ENCODE data around the gene PDZD2. TPM values are rescaled to one million over a fixed set of nuclear protein-coding genes. Genes with fewer than 3 reads are reported as not detected.

PDZD2 gene
- total RNA-seq, 2 experiments from 2014 or later, result 0.05 to 0.25 TPM

DNA sequence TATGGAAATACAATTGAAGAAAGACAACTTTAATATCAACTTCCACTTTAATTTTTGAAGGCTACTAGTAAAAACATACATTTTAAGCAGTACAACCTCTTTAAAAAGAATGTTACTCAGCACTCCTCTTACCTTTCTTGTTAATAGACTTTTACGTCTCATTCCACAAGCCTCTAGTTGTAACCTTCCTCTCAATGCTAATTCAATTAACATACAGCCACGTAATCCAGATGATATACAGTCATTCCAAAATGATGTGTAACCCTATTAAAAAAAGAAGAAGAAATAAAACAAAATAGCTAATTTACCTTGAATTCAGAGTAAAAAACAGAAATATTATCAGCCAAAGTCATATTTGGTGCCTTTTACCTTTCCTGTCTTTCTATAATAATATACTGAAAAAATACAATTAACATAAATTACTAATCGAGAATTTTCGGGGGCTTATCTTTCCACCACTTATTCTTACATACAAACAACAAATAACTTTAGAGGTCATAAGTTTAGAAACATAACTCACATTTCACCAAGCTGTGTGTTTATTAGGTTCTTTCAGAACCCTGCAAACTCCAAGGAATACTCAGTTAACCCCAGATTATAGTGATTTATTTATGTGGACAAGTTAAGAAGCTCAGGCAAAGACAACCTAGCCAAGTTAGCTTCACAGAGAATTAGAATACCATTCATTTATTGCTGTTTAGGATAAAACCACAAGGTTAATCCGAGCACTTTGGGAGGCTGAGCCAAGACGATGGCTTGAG lies 504.9 kb downstream of the PDZD2 start:
- Mint-ChIP-seq H3K9me3 (no peaks in the 10 kb centered on the region), H3K27me3 (ENCODE audit: low read depth) (no peaks in the 10 kb centered on the region), H3K4me1 (ENCODE audit: low read depth) (peaks cover 34% of the 10 kb centered on the region), H3K27ac (no peak overlapping the region), H3K36me3 (ENCODE audit: low read depth) (peaks cover 23% of the 10 kb centered on the region), H3K4me3 (no peak overlapping the region)
- no peak for DNase-seq
- intact Hi-C loops (cut with micrococcal nuclease), result no loop called here
- CTCF ChIA-PET, result interaction anchor here (0.6 kb wide), 2 partner anchors 11 to 71 kb away, joined by 3 read pairs; no protein-coding TSS in a partner anchor

DNA sequence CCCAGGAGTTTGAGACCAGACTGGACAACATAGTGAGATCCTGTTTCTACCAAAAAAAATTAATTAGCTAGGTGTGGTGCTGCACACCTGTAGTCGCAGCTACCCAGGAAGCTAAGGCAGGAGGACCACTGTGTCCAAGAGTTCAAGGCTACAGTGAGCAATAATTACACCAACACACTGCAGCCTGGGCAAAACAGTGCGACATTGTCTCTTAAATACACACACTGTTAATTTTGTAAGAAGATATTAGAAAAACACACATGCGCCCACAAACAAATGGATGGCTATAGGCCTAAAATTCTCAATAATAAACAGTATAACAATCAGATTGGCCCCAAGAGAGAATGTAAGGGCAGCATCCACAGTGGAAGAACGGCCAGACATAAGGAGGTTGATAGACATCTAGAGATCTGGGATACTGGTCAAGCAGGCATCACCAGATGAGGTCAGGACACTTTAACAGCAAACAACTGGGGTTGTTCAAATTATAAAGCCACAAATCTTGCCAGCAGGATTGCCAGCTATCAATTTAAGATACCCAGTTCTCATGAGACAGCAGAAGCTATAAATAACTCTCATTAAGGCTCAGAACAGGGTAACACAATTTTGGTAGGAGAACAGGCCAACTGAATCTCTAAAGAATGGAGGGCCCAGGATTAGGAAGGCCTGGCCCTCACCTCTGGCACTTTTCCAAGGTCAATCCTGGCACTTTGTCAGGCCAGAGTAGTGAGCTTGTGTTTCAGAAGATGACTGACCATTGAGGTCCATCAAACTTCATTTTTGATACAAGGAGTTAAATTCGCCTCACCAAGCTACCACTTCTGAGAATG lies 505.7 kb downstream of the PDZD2 start:
- H3K4me1 Mint-ChIP-seq (ENCODE audit: low read depth), result peaks cover 33% of the 10 kb centered on the region
- intact Hi-C loops (cut with micrococcal nuclease), result no loop called here
- CTCF ChIA-PET, result interaction anchor here (0.6 kb wide), 1 partner anchor 10 kb away, joined by 3 read pairs; no protein-coding TSS in a partner anchor
- H3K9me3 Mint-ChIP-seq, result no peaks in the 10 kb centered on the region
- peaks cover 24% of the 10 kb centered on the region for H3K36me3 Mint-ChIP-seq (ENCODE audit: low read depth)
- DNase-seq, result no peak
- no peak overlapping the region for H3K27ac Mint-ChIP-seq
- no peak overlapping the region for H3K4me3 Mint-ChIP-seq
- no peaks in the 10 kb centered on the region for H3K27me3 Mint-ChIP-seq (ENCODE audit: low read depth)

DNA sequence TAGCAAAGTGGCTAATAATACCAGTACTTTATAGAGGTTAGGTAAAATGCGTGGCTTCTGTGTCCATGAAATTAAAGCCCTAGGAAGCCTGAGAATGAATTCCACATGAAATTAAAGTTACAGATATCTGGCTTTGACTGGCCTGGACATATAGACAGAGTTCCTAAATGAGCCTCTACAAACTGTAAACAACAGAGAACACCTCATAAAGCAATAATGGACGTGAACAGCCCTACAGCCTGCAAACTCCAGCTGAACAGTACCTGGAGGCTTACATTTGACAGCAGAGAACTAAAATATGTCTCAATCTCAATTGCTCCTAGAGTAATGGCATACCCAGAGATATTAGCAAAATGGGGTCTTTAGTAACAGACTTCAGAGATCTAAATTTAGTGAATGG lies 506.4 kb downstream of the PDZD2 start:
- Mint-ChIP-seq H3K27ac (no peak overlapping the region), H3K36me3 (ENCODE audit: low read depth) (peaks cover 20% of the 10 kb centered on the region)

GRCh38 chr5:32147236-32147635 lies 508.3 kb downstream of the PDZD2 start:
- H3K27ac Mint-ChIP-seq, result no peak overlapping the region

More for the DNA sequence above, 506.4 kb downstream of the PDZD2 start:
- DNase-seq, result no peak
- H3K27me3 Mint-ChIP-seq (ENCODE audit: low read depth), result no peaks in the 10 kb centered on the region
- CTCF ChIA-PET, result no interaction called here
- H3K4me1 Mint-ChIP-seq (ENCODE audit: low read depth), result peaks cover 29% of the 10 kb centered on the region
- intact Hi-C loops (cut with micrococcal nuclease), result no loop called here
- no peak overlapping the region for H3K4me3 Mint-ChIP-seq
- H3K9me3 Mint-ChIP-seq, result no peaks in the 10 kb centered on the region

DNA sequence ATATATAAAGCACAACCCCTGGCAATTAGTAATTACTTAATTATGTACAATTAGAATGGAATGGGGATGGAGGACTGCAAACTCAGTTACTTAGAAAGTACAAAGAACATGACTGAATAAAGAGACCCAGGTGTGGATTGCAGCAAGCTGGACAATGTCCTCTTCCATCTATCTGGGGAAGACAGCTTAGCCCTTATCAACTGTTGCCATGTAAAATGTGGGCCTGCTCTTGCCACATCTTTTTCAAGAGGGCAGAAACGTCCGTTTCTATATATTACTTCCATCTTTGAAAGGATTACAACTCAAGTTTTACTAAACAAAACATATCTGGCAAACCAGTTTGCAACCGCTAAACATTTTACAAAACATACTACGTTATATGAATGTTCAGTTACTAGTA lies 509.0 kb downstream of the PDZD2 start:
- CTCF ChIA-PET, result no interaction called here
- intact Hi-C loops (cut with micrococcal nuclease), result no loop called here
- peaks cover 35% of the 10 kb centered on the region for H3K4me1 Mint-ChIP-seq (ENCODE audit: low read depth)
- H3K4me3 Mint-ChIP-seq, result no peak overlapping the region
- H3K9me3 Mint-ChIP-seq, result no peaks in the 10 kb centered on the region
- DNase-seq, result no peak
- H3K27me3 Mint-ChIP-seq (ENCODE audit: low read depth), result no peaks in the 10 kb centered on the region
- no peak overlapping the region for H3K27ac Mint-ChIP-seq
- peaks cover 14% of the 10 kb centered on the region for H3K36me3 Mint-ChIP-seq (ENCODE audit: low read depth)

More at GRCh38 chr5:32147236-32147635, 508.3 kb downstream of the PDZD2 start:
- H3K27me3 Mint-ChIP-seq (ENCODE audit: low read depth), result no peaks in the 10 kb centered on the region
- no peaks in the 10 kb centered on the region for H3K9me3 Mint-ChIP-seq
- CTCF ChIA-PET, result no interaction called here
- no peak overlapping the region for H3K4me3 Mint-ChIP-seq
- peaks cover 35% of the 10 kb centered on the region for H3K4me1 Mint-ChIP-seq (ENCODE audit: low read depth)
- DNase-seq, result no peak
- peaks cover 14% of the 10 kb centered on the region for H3K36me3 Mint-ChIP-seq (ENCODE audit: low read depth)
- intact Hi-C loops (cut with micrococcal nuclease), result no loop called here

DNA sequence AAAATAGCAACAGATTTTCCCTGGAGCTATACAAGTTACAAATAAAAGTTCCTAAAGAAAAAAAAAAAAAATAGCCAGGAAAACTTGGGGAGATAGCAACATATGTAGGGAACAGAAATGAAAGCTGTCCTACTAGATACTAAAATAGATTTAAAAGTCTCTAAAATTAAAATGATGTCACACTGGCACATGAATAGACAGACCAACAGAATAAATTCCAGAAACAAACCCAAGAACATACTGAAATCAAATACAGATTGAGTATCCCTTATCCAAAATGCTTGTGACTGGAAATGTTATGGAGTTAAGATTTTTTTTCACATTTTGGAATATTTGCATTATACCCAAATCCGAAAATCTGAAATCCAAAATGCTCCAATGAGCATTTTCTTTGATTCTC lies 511.4 kb downstream of the PDZD2 start:
- CTCF ChIA-PET, result interaction anchor here (0.6 kb wide), 3 partner anchors 43 to 251 kb away, joined by 3 to 4 read pairs (median 4); no protein-coding TSS in a partner anchor
- Mint-ChIP-seq H3K36me3 (ENCODE audit: low read depth) (peaks cover 14% of the 10 kb centered on the region), H3K27me3 (ENCODE audit: low read depth) (no peaks in the 10 kb centered on the region), H3K4me1 (ENCODE audit: low read depth) (peaks cover 47% of the 10 kb centered on the region), H3K9me3 (no peaks in the 10 kb centered on the region), H3K4me3 (no peak overlapping the region), H3K27ac (no peak overlapping the region)
- intact Hi-C loops (cut with micrococcal nuclease), result no loop called here
- DNase-seq, result no peak

- Mint-ChIP-seq H3K27me3 (ENCODE audit: low read depth) (no peaks in the 10 kb centered on the region), H3K9me3 (no peaks in the 10 kb centered on the region), H3K4me3 (no peak overlapping the region), H3K27ac (no peak overlapping the region), H3K36me3 (ENCODE audit: low read depth) (peaks cover 16% of the 10 kb centered on the region), H3K4me1 (ENCODE audit: low read depth) (peaks cover 47% of the 10 kb centered on the region)
- DNase-seq, result no peak
- CTCF ChIA-PET, result no interaction called here
- intact Hi-C loops (cut with micrococcal nuclease), result no loop called here
Measured at GRCh38 chr5:32151198-32151597, 512.3 kb downstream of the PDZD2 start.

DNA sequence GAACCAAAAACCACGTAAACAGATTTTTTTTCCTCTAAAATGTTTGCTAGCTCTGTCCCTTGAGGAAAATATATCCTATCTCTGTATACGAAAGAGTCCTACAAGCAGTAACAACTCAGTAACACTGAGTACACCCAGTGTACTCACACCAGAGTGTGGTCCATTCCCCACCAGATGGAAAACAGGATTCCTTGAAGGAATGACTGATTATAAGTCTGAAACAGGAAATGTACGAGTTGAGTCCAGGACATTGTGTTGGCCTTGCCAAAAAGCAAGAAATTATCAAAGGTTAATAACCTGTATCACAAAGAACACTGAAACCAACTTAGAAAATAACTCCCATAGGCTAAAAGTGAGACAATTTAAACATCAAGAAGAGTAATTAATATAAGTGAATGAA lies 514.8 kb downstream of the PDZD2 start:
- CTCF ChIA-PET, result no interaction called here
- Mint-ChIP-seq H3K27ac (no peak overlapping the region), H3K9me3 (no peaks in the 10 kb centered on the region), H3K27me3 (ENCODE audit: low read depth) (no peaks in the 10 kb centered on the region), H3K4me1 (ENCODE audit: low read depth) (peaks cover 39% of the 10 kb centered on the region), H3K36me3 (ENCODE audit: low read depth) (peaks cover 20% of the 10 kb centered on the region), H3K4me3 (no peak overlapping the region)
- no peak for DNase-seq
- intact Hi-C loops (cut with micrococcal nuclease), result no loop called here

DNA sequence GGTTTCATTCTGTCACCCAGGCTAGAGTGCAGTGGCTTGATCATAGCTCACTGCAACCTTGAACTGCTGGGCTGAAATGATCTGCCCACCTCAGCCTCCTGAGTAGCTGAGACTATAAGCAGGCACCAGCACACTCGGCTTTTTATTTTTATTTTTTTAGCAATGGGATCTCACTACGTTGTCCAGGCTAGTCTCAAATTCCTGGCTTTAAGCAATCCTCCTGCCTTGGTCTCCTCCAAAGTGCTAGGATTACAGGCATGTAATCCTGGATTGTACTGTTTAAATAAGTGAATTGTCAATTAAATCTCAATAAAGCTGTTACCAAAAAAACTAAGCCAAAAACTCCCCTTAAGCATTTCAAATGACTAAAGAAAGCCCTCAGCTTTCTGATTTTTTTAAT lies 516.3 kb downstream of the PDZD2 start:
- H3K27me3 Mint-ChIP-seq (ENCODE audit: low read depth), result no peaks in the 10 kb centered on the region
- CTCF ChIA-PET, result no interaction called here
- no peak overlapping the region for H3K4me3 Mint-ChIP-seq
- no peak for DNase-seq
- no peak overlapping the region for H3K27ac Mint-ChIP-seq
- no peaks in the 10 kb centered on the region for H3K9me3 Mint-ChIP-seq
- peaks cover 36% of the 10 kb centered on the region for H3K4me1 Mint-ChIP-seq (ENCODE audit: low read depth)
- peaks cover 12% of the 10 kb centered on the region for H3K36me3 Mint-ChIP-seq (ENCODE audit: low read depth)
- intact Hi-C loops (cut with micrococcal nuclease), result no loop called here

DNA sequence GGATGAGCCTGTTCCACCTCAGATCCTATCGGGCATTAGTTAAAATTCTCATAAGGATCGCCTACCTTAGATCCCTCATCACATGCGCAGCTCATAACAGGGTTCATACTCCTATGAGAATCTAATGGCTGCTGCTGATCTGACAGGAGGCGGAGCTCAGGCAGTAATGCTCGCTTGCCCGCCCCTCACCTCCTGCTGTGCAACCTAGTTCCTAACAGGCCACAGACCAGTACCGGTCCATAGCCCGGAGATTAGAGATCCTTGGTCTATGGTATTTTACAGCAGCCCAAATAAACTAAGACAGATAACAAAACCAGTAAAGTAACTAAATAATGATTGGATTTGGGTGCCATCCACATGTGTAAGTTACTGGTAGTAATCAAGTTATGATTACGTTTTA lies 517.7 kb downstream of the PDZD2 start:
- Mint-ChIP-seq H3K36me3 (ENCODE audit: low read depth) (peaks cover 20% of the 10 kb centered on the region), H3K9me3 (no peaks in the 10 kb centered on the region), H3K4me1 (ENCODE audit: low read depth) (peaks cover 44% of the 10 kb centered on the region), H3K27me3 (ENCODE audit: low read depth) (no peaks in the 10 kb centered on the region), H3K27ac (no peak overlapping the region), H3K4me3 (no peak overlapping the region)
- no peak for DNase-seq
- CTCF ChIA-PET, result interaction anchor here (0.6 kb wide), 1 partner anchor 88 kb away, joined by 3 read pairs; no protein-coding TSS in a partner anchor
- intact Hi-C loops (cut with micrococcal nuclease), result no loop called here

DNA sequence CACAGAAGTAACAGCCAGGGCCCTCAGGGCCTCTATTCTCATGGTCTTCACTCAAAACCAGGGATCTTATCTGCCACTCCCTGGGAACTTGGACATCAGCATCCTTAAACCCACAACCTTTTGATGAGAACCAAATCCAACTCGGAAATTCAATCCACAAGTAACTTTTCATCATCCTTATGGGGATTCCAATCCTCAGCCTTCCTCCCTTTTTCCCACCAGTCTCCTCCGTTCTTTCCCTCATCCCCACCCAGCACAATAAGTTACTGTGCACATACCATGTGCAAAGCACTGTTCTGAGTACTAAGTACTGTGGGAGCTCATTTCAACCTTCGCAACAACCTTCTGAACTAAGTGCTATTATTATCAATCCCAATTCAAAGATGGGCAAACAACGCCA lies 518.1 kb downstream of the PDZD2 start:
- intact Hi-C loops (cut with micrococcal nuclease), result no loop called here
- no peak for DNase-seq
- H3K4me1 Mint-ChIP-seq (ENCODE audit: low read depth), result peaks cover 41% of the 10 kb centered on the region
- no peak overlapping the region for H3K4me3 Mint-ChIP-seq
- peaks cover 18% of the 10 kb centered on the region for H3K36me3 Mint-ChIP-seq (ENCODE audit: low read depth)
- CTCF ChIA-PET, result interaction anchor here (0.6 kb wide), 1 partner anchor 87 kb away, joined by 3 read pairs; no protein-coding TSS in a partner anchor
- H3K27me3 Mint-ChIP-seq (ENCODE audit: low read depth), result no peaks in the 10 kb centered on the region
- H3K27ac Mint-ChIP-seq, result no peak overlapping the region
- H3K9me3 Mint-ChIP-seq, result no peaks in the 10 kb centered on the region

DNA sequence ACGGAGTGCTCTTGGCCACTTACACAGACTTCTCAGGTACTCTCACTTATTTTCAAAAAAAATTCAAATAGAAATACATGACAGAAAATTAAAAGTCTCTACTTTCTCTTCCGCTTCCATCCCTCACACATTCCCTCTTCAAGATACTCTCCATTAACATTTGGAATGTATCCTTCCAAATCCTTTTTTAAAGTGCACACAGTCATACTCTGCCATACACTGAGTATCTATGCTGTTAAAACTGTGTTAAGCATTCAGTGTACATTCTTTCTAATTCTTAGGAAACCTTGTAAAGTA lies 519.7 kb downstream of the PDZD2 start:
- no peaks in the 10 kb centered on the region for H3K9me3 Mint-ChIP-seq
- CTCF ChIA-PET, result interaction anchor here (0.6 to 0.7 kb wide), 2 partner anchors 13 to 14 kb away, joined by 3 to 6 read pairs; no protein-coding TSS in a partner anchor

More for the DNA sequence above, 519.7 kb downstream of the PDZD2 start:
- Mint-ChIP-seq H3K4me1 (ENCODE audit: low read depth) (peaks cover 37% of the 10 kb centered on the region), H3K36me3 (ENCODE audit: low read depth) (peaks cover 19% of the 10 kb centered on the region), H3K4me3 (no peak overlapping the region), H3K27me3 (ENCODE audit: low read depth) (no peaks in the 10 kb centered on the region), H3K27ac (no peak overlapping the region)
- intact Hi-C loops (cut with micrococcal nuclease), result no loop called here
- DNase-seq, result no peak
